CD4-positive, CD25-positive, alpha-beta regulatory T cell (primary cell): ENCODE data around the gene CD84. TPM values are rescaled to one million over a fixed set of nuclear protein-coding genes. Genes with fewer than 3 reads are reported as not detected.

ENCODE experiments used
- ATAC-seq, 2 donors: fragments of 150-1000 bp; cut with Tn5 transposase; one replicate each; pipeline ENCODE4 v1.10.0; 2021; ENCODE audit warnings: low read depth in 2 of 2, moderate number of reproducible peaks in 2 of 2, moderate library complexity in 1 of 2
- DNase-seq, 3 donors: peaks; one replicate each; pipeline versions ENCODE4 v3.0.0 to v3.0.0-alpha.2; 2012 to 2022; ENCODE audit warnings: mixed read lengths in 1 of 3
- H3K27ac ChIP-seq: one replicate; pipeline ENCODE4 v1.7.0; 2013; ENCODE audit warnings: mild to moderate bottlenecking, low read length; ENCODE audit not compliant: insufficient read depth, poor library complexity, severe bottlenecking
- H3K27me3 ChIP-seq: one replicate; pipeline ENCODE4 v1.7.0; 2013; ENCODE audit warnings: low read length; ENCODE audit not compliant: control insufficient read depth, insufficient read depth
- H3K36me3 ChIP-seq: one replicate; pipeline ENCODE4 v1.7.0; 2013; ENCODE audit warnings: mild to moderate bottlenecking, low read length, moderate library complexity; ENCODE audit not compliant: control insufficient read depth, insufficient read depth
- H3K4me1 ChIP-seq: 2 replicates; pipeline ENCODE4 v1.7.0; 2013; ENCODE audit warnings: mild to moderate bottlenecking, low read length; ENCODE audit not compliant: insufficient read depth, control insufficient read depth, poor library complexity, severe bottlenecking
- H3K4me3 ChIP-seq: one replicate; pipeline ENCODE4 v1.7.0; 2013; ENCODE audit warnings: low read depth, mild to moderate bottlenecking, low read length, moderate library complexity
- H3K9me3 ChIP-seq, 2 experiments: 1 replicate in 1 of 2; 2 replicates in 1 of 2; pipeline ENCODE4 v1.7.0; 2013; ENCODE audit warnings: low read length in 2 of 2, mild to moderate bottlenecking in 1 of 2, moderate library complexity in 1 of 2; ENCODE audit not compliant: control insufficient read depth in 2 of 2
- H3K27ac Mint-ChIP-seq, 3 donors: one replicate each; pipeline ENCODE4 v1.8.0; 2020 to 2022; ENCODE audit warnings: mild to moderate bottlenecking in 3 of 3, mixed read lengths in 3 of 3, moderate library complexity in 2 of 3
- H3K27me3 Mint-ChIP-seq: one replicate; pipeline ENCODE4 v1.8.0; 2022; ENCODE audit warnings: mild to moderate bottlenecking, mixed read lengths
- H3K36me3 Mint-ChIP-seq: one replicate; pipeline ENCODE4 v1.8.0; 2020; ENCODE audit warnings: mixed read lengths
- H3K4me1 Mint-ChIP-seq, 4 donors: one replicate each; pipeline ENCODE4 v1.8.0; 2020 to 2022; ENCODE audit warnings: mixed read lengths in 4 of 4, mild to moderate bottlenecking in 1 of 4
- H3K4me3 Mint-ChIP-seq, 4 donors: one replicate each; pipeline ENCODE4 v1.8.0; 2020 to 2022; ENCODE audit warnings: mild to moderate bottlenecking in 4 of 4, mixed read lengths in 4 of 4, moderate library complexity in 3 of 4
- H3K9me3 Mint-ChIP-seq, 7 donors: one replicate each; pipeline ENCODE4 v1.8.0; 2020 to 2022; ENCODE audit warnings: mixed read lengths in 7 of 7, mild to moderate bottlenecking in 3 of 7, moderate library complexity in 2 of 7
- polyA plus RNA-seq, 4 donors: library from polyadenylated mRNA; unstranded; fragments of 300-500 nt; fragmentation: Illumina TruSeq; gene quantifications; one replicate each; pipeline ENCODE4 v1.2.3, GENCODE V29; 2021
- total RNA-seq: library from RNA; stranded (reverse); gene quantifications from one replicate; pipeline ENCODE4 v1.2.3, GENCODE V29; 2022

The CD84 gene
- total and polyA plus RNA-seq, 5 donors from 2014 or later, result 20.7 to 135 (median 32.8) TPM

DNA sequence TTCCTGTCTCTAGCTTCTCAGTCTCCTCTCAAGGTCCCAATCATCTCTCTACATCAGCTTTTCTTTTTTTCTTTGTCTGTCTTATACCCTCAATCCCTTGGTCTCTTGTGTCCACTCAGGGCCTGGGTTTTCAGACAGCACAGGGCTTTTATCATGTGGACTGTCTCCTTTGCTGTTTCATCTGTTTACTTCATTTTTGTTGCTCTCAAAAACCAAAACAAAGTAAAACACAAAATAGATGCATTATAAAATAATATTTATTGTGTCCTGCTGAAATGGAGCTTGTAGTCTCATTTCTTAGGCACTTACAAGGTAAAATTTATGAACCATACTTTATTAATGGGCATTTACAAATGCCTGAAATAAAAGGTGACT is 38.5 kb downstream of the CD84 start:
- Histone ChIP-seq H3K36me3 (no peaks in the 10 kb centered on the region), H3K4me1 (peaks cover 33% of the 10 kb centered on the region), H3K27ac (peak overlapping the region; percentile 69), H3K27me3 (no peaks in the 10 kb centered on the region), H3K9me3 (peaks cover 0 to 3% of the 10 kb centered on the region in 2 experiments), H3K4me3 (peak overlapping the region; percentile 67)
- Mint-ChIP-seq H3K36me3 (peaks cover 8% of the 10 kb centered on the region), H3K27me3 (no peaks in the 10 kb centered on the region), H3K27ac (peak overlapping the region; percentile 79 to 96 (median 96)), H3K4me1 (peaks cover 30 to 48% (median 43%) of the 10 kb centered on the region in 4 donors), H3K9me3 (peaks cover 0 to 14% (median 5%) of the 10 kb centered on the region in 7 donors), H3K4me3 (peak overlapping the region; percentile 75 to 88 (median 80))
- DNase-seq, result no peak
- ATAC-seq, result no peak

DNA sequence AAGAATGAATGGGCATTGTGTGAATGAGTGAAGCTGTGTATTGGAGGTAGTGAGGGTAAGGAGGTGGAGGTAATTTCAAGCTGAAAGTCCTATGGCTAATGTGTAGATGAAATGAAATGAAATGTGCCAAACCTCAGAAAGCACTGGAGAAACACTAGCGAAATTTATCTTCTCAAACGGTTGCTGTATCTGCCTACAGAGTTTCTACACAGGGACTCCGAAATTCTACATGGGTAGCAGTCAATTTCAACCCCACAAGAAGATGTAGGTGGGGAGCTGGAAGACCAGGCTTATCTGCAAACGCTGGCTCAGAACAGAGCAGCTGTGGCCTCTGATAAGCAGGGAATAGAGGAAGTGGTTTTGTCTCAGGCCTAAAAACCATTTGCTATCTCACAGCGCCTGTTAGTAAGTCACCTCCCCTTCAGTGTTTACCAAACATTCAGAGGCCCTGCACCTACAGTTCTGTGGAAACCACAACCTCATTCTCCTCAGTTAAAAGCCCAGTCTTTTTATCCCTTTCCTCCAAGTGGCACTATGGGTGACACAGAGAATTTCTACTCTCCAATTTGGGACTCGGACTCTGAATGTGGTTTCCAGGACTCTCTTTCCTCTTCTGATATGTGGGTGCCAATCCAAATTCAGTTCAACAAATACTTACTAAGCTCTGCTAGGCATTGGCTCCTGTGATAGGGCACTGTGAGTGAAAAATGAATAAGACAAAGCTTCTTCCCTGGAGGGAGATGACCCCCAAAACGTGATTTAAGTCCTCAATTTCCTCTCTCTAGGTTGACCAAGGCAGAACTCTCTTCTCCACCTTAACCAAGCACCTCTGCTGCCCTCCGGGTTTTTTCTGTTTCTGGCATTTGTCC is 39.1 kb downstream of the CD84 start:
- no peaks in the 10 kb centered on the region for H3K27me3 ChIP-seq
- peaks cover 30 to 47% (median 43%) of the 10 kb centered on the region in 4 donors for H3K4me1 Mint-ChIP-seq
- peaks cover 3 to 10% of the 10 kb centered on the region in 2 experiments for H3K9me3 ChIP-seq
- peak overlapping the region; percentile 79 to 96 (median 96) for H3K27ac Mint-ChIP-seq
- H3K27ac ChIP-seq, result peak overlapping the region; percentile 69
- H3K4me1 ChIP-seq, result peaks cover 33% of the 10 kb centered on the region
- no peaks in the 10 kb centered on the region for H3K27me3 Mint-ChIP-seq
- DNase-seq (peak in 2 of 3 donors; percentile 53 to 80), ATAC-seq (peak; percentile 93 to 94)
- H3K9me3 Mint-ChIP-seq, result peaks cover 0 to 16% (median 6%) of the 10 kb centered on the region in 7 donors
- H3K4me3 Mint-ChIP-seq, result peak overlapping the region; percentile 75 to 88 (median 80)
- peak overlapping the region; percentile 67 for H3K4me3 ChIP-seq
- H3K36me3 ChIP-seq, result no peaks in the 10 kb centered on the region
- peaks cover 9% of the 10 kb centered on the region for H3K36me3 Mint-ChIP-seq

GRCh38 chr1:160539684-160539989 is 39.7 kb downstream of the CD84 start:
- Histone ChIP-seq H3K4me1 (peaks cover 33% of the 10 kb centered on the region), H3K4me3 (peak overlapping the region; percentile 67), H3K27ac (peak overlapping the region; percentile 69), H3K9me3 (peaks cover 7 to 16% of the 10 kb centered on the region in 2 experiments), H3K27me3 (no peaks in the 10 kb centered on the region), H3K36me3 (no peaks in the 10 kb centered on the region)
- H3K27ac Mint-ChIP-seq, result peak overlapping the region; percentile 79 to 96 (median 96)
- H3K4me3 Mint-ChIP-seq, result peak overlapping the region in 3 of 4 donors; percentile 76 to 88 (median 85)
- peaks cover 25 to 41% (median 38%) of the 10 kb centered on the region in 4 donors for H3K4me1 Mint-ChIP-seq
- DNase-seq (no peak), ATAC-seq (no peak)
- no peaks in the 10 kb centered on the region for H3K27me3 Mint-ChIP-seq
- peaks cover 0 to 20% (median 8%) of the 10 kb centered on the region in 7 donors for H3K9me3 Mint-ChIP-seq
- peaks cover 8% of the 10 kb centered on the region for H3K36me3 Mint-ChIP-seq

DNA sequence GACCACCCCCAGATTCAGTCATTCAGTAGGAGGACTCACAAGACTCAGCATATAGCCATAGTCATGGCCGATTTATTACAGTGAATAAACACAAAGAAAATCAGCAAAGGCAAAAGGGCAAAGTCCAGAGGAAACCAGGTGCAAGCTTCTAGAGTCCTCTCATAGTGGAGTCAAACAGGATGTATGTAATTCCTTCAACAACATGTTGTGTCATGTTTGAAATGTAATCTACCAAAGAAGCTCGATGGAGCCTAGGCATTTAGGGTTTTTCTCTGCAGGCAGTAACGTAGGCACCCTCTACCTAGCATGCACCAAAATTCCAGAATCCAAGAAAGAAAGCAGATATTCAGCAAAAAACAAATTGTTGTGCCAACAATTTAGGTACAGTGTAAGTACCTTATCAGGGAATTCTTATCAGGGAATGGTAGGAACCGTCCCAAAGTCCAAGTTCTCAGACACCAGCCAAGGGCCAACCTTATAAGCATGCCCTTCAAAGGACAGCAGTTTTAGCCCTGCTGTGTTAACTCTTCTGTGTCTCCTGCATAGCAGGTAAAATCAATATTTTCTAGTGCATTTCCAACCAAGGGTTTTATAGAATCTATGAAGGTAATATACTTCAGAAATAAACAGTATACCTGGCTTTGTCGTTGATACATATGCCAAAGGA is 40.2 kb downstream of the CD84 start:
- Histone ChIP-seq H3K4me3 (peak overlapping the region; percentile 67), H3K4me1 (peaks cover 33% of the 10 kb centered on the region), H3K36me3 (no peaks in the 10 kb centered on the region), H3K27me3 (no peaks in the 10 kb centered on the region), H3K27ac (peak overlapping the region; percentile 69), H3K9me3 (peaks cover 11 to 18% of the 10 kb centered on the region in 2 experiments)
- peak overlapping the region in 2 of 3 donors; percentile 79 to 96 for H3K27ac Mint-ChIP-seq
- H3K9me3 Mint-ChIP-seq, result peaks cover 0 to 20% (median 8%) of the 10 kb centered on the region in 7 donors
- no peak for ATAC-seq
- peaks cover 8% of the 10 kb centered on the region for H3K36me3 Mint-ChIP-seq
- no peaks in the 10 kb centered on the region for H3K27me3 Mint-ChIP-seq
- no peak for DNase-seq
- H3K4me1 Mint-ChIP-seq, result peaks cover 22 to 38% (median 37%) of the 10 kb centered on the region in 4 donors
- peak overlapping the region in 2 of 4 donors; percentile 76 to 85 for H3K4me3 Mint-ChIP-seq

DNA sequence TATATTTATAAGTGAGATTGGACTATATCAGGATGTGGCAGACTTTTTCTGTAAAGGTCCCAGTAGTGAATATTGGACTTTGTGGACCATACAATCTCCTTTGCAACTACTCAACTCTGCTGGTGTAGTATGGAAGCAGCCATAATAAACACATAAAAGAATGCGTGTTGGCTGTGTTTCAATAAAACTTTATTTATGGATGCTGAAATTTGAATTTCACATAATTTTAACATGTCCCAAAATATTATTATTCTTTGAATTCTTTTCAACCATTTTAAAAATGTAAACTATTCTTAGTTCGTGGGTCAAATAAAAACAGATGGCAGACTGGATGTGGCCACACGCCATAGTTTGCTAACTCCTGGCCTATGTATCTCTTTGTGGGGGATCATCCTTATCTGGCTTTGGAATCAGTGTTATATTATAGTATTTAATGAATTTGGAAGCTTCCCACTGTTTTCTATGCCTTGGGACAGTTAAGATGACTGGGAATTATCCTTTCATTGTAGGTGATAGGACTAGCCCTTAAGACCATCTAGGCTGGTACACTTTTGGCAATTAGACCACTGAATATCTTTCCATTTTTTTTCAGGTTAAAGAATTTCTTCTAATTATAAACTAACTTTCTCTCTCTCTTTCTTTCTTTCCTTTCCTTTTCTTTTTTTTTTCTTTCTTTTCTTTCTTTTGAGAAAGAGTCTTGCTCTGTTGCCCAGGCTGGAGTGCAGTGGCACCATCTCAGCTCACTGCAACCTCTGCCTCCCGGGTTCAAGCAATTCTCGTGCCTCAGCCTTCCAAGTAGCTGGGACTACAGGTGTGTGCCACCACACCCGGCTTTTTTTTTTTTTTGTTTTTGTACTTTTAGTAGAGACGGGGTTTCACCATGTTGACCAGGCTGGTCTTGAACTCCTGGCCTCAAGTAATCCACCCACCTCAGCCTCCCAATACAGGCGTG is 41.3 kb downstream of the CD84 start:
- H3K27ac ChIP-seq, result no peak overlapping the region
- H3K4me3 Mint-ChIP-seq, result peak overlapping the region in 2 of 4 donors; percentile 18 to 63

GRCh38 chr1:160534823-160535605 is 44.3 kb downstream of the CD84 start:
- DNase-seq (no peak), ATAC-seq (no peak)
- peaks cover 13% of the 10 kb centered on the region for H3K4me1 ChIP-seq
- peaks cover 15 to 25% of the 10 kb centered on the region in 2 experiments for H3K9me3 ChIP-seq
- no peaks in the 10 kb centered on the region for H3K36me3 ChIP-seq
- no peak overlapping the region for H3K27ac ChIP-seq
- H3K27me3 ChIP-seq, result no peaks in the 10 kb centered on the region
- no peak overlapping the region for H3K4me3 ChIP-seq
- peaks cover 7 to 17% (median 14%) of the 10 kb centered on the region in 4 donors for H3K4me1 Mint-ChIP-seq
- peaks cover 0 to 24% (median 8%) of the 10 kb centered on the region in 7 donors for H3K9me3 Mint-ChIP-seq
- no peak overlapping the region for H3K27ac Mint-ChIP-seq
- peaks cover 8% of the 10 kb centered on the region for H3K36me3 Mint-ChIP-seq
- H3K27me3 Mint-ChIP-seq, result no peaks in the 10 kb centered on the region
- no peak overlapping the region for H3K4me3 Mint-ChIP-seq

More for the DNA sequence above, 41.3 kb downstream of the CD84 start:
- Histone ChIP-seq H3K27me3 (no peaks in the 10 kb centered on the region), H3K36me3 (no peaks in the 10 kb centered on the region), H3K4me1 (peaks cover 33% of the 10 kb centered on the region), H3K4me3 (no peak overlapping the region), H3K9me3 (peaks cover 15 to 25% of the 10 kb centered on the region in 2 experiments)
- peaks cover 22 to 38% (median 36%) of the 10 kb centered on the region in 4 donors for H3K4me1 Mint-ChIP-seq
- no peak for ATAC-seq
- H3K27ac Mint-ChIP-seq, result no peak overlapping the region
- H3K9me3 Mint-ChIP-seq, result peaks cover 0 to 24% (median 8%) of the 10 kb centered on the region in 7 donors
- peaks cover 8% of the 10 kb centered on the region for H3K36me3 Mint-ChIP-seq
- H3K27me3 Mint-ChIP-seq, result no peaks in the 10 kb centered on the region
- DNase-seq, result no peak
